HG03060 (cell line): Measurements from ENCODE around the gene CDK19.

Experiments
- ATAC-seq: cut with Tn5 transposase; IDR thresholded peaks from one replicate; pipeline ENCODE4 v1.9.1; 2021; ENCODE audit warnings: low read depth, moderate number of reproducible peaks; ENCODE audit not compliant: unreplicated experiment

The CDK19 gene

GRCh38 chr6:110665600-110665999 lies 149.7 kb downstream of the CDK19 start:
- ATAC-seq: no peak

DNA sequence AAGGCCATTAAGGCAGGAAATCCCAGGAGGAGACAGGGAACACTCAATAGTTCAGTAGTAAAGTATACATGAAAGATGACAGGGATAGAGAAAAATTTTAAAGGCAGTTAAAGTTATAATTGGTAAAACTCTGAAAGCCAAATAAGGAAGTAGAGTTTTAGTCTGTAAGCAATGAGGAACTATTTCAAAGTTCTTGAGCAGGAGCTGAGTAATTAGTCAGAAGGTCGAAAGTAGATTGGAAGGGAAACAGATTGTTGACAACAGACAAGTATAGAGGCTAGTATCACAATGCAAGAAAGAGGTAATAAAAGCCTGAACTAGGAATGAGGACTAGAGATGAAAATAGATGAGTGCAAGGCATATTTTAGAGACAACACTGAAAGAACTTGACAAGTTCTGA lies 150.3 kb downstream of the CDK19 start:
- no peak for ATAC-seq

DNA sequence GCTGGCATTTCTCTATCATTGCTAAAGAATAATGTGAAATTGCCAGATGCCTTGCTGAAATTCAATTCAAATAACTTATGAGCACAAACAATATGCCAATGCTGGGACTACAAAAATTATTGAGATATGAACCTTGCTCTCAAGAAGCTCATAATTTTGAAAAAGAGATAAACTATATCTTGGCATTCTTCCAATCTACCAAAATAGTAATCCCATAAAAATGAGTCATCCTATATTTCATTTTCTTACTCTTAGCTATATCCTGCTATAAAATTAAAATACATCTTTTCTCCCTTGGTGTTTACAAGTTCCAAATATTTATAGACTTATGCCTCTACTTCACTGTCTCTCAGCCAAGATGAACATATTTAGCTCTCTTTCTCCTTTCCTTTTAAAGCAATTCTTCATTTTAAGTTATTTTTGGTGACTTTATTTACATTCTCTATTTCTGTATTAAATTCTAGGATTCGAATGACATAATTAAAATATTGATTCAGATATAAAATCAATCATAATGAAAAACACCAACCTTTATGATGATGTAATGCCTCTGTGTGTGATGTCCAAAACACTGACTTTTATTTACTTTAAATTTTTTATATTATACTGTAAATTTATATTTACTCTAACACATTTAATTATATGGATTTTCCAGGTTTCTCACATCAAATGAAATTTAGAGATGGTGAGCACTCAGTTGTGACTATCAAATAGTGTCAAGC lies 152.6 kb downstream of the CDK19 start:
- ATAC-seq: no peak

DNA sequence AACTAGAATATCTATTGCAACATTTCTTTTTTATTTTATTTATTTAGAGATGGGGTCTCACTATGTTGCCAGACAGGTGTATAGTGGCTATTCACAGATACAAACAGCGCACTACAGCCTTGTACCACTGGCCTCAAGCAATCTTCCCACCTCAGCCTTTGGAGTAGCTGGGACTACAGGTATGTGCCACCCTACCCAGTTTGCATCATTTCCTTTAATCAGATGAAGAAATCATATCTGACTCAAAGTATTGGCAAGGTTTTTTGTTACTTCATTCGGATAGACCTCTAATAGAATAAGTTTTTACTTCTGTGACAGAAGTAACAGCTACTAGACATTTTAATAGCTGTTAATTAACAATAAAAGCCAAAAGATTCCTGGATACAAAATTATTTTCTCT lies 153.9 kb downstream of the CDK19 start:
- ATAC-seq: no peak

DNA sequence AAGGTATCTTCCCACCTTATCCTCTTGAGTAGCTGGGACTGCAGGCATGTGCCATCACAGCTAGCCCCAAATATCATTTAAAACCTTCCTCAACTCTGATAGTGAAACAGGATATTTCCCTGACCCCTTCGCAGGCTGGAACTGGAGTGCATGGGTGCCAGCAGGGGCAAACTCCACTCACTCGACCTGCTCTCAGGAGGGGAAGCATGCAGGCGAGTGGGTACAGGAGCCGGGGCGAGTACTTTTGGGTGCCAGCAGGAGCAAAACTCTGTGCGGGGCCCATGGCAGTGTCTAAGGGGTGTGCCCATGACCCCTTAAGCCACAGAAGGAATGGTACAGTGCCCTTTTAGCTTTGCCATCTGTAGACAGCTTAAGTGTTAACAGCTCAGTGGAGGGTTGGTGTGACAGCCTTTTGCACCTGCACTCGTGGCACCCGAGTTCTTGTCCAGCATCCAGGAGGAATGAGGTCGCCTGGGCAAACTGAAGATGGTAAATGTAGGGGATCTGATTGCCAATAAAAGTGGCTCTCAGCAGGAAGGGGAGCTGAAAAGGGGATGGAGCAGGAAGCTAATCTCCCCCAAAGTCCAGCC lies 155.1 kb downstream of the CDK19 start:
- ATAC-seq: no peak

DNA sequence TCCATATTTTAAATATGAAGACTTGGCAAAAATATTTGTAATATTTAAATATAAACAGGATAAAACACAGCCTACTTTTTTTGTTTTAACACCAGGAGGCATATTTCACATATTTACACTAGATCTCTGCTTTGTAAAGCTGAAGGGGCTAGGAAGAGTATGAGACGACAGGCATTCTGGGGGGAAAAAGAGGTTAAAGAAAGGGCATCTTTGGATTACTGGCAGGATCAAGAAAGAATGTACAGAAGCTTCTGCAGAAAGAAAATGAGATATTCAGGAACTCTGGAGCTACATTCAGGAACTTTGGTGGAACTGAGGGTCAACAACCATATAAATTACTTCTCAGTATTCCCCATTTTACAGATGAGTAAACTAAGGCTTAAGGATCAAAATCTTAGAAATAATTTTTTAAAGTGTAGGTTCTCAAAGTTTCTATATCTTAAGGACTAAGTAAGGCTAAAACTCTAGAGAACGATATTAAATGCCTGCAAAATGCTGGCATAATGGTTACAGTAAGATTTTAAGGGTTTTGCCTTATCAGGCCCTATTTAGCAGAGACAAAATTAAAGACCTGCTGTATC lies 156.5 kb downstream of the CDK19 start:
- ATAC-seq: no peak

DNA sequence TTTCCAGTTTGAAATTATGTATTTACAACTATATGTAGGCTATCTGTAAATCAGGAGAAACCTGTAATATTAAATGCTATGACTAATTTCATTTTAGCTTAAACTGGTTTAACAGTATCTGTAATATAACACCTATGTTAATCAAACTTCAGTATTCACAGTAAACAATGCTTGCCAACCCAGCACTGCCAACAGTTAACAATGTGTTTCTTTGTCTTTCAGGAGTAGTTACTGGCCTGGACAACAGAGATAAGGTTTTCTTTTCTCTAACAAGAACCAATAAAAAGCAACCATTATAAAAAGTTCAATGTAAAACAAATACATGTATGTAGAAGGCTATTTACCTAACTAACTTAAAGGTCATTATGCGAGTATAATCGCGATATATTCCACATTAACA lies 158.8 kb downstream of the CDK19 start:
- no peak for ATAC-seq

DNA sequence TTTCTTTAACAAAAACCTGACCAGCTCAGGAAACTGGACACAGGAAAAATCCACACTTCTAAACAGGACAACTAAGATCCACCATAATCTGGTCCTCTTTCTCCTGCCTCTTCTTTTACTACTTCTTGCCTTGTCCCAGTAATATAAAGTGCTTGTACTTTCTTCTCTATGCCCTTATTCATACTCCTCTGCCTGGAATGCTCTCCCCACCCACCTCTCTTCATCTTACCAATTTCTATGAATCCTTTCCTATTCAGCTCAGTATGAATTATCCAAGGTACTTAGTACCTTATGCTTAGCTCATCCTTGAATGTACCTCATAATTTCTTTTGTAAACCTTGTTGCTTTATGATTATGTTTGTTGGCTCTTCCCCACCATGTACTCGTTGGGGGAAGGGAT lies 159.4 kb downstream of the CDK19 start:
- no peak for ATAC-seq

DNA sequence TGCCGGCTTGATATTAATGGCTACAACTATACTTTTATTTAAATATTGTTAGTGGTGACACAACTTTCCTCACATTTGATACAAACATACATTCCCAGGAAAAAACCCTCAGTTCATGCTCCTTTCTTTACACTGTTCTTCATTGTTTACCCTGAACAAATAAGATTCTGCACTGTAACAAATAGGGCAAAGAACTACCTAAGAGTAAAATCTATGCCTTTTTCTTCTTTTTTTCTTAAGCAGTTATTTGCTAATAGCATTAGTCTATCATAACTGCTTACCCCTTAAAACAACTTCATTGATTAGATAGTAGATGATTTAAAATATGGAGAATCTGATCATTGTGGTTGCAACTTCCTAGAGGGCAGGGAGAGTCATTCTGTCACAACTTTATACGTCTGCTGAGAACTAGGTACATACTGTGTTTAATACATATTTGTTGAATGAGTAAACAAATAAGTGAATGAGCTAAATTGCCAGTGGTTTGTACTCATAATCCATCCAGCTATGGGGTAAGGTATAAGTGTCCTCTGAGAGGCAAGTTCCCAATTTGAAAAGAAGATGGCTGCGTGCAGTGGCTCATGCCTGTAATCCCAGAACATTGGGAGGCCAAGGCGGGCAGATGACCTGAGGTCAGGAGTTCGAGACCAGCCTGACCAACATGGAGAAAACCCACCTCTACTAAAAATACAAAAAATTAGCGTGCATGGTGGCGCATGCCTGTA lies 161.0 kb downstream of the CDK19 start:
- ATAC-seq: no peak

- ATAC-seq: no peak
These were observed 161.9 kb downstream of the CDK19 start for GRCh38 chr6:110653381-110653780.

DNA sequence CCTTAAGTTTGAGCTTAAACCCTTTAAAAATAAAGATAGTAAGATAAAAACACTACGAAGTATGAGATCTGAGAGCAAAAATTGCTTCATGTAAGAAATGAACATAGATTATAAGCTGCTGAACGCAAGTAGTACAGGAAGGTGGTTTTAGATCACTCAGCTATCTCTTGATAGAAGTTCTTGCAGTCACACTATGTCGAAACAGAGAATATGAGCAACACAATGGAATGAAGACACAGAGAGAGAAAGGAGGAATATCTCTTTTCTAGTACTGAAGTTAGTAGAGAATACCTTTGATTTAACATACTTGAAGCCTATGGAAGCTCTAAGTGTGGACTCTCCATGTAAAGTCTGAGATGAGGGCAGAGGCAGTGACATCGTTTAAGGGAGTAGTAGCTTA lies 162.7 kb downstream of the CDK19 start:
- no peak for ATAC-seq

- no peak for ATAC-seq
These were observed 164.5 kb downstream of the CDK19 start for GRCh38 chr6:110650755-110651154.

- ATAC-seq: no peak
These were observed 165.6 kb downstream of the CDK19 start for GRCh38 chr6:110649704-110650103.

GRCh38 chr6:110646951-110647910 lies 168.0 kb downstream of the CDK19 start:
- no peak for ATAC-seq

DNA sequence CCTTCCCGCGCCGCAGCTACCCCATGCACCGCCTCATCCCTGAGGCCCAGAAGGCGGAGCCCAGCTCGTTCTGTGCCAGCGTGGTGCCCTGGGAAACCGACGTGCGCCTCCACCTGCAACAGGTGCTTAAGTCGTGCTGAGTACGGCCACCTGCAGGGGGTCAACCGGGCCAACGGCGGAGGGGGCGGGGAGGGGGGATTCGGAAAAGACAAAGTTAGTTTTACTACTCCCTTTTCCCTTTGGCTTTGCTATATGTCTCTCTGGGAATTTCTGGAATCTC lies 168.9 kb downstream of the CDK19 start:
- no peak for ATAC-seq

DNA sequence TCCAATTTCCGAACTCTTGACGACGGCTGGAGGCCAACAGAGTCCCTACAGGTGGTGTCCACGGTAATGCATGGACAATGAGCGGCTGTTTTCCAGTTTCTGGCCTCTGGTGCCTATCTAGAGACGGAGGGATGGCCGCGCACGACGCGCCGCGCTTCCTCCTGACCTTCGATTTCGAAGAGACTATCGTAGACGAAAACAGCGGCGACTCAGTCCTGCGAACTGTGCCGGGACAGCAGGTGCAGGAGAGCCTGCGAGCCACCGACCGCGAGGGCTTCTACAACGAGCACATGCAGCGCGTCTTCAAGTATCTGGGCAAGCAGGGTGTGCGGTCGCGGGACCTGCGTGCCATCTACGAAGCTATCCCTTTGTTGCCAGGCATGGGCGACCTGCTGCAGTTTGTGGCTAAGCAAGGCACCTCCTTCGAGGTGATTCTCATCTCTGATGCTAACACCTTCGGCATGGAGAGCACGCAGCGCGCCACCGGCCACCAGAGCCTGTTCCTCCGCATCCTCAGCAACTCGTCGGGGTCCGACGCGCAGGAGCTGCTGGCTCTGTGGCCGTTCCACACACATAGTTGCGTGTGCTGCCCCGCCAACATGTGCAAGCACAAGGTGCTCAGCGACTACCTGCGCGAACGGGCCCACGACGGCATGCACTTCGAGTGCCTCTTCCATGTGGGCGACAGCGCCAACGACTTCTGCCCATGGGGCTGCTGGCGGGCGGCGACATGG lies 169.4 kb downstream of the CDK19 start:
- no peak for ATAC-seq

DNA sequence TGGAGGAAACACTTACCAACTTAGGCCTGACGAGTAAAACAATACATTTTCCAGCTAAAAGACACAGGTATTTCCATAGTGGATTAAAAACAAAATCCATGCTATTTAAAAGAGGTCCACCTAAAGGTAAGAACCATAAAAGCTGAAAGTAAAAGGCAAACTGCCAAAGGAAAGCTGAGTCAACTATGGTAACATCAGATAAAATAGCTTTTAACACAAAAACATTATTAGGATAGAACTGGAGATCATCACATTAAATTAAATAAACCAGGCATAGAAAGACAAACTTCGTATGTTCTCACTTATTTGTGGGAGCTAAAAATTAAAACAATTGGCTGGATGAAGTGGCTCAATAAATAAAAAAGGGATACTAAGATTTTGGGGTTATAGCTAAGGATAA lies 172.1 kb downstream of the CDK19 start:
- no peak for ATAC-seq

DNA sequence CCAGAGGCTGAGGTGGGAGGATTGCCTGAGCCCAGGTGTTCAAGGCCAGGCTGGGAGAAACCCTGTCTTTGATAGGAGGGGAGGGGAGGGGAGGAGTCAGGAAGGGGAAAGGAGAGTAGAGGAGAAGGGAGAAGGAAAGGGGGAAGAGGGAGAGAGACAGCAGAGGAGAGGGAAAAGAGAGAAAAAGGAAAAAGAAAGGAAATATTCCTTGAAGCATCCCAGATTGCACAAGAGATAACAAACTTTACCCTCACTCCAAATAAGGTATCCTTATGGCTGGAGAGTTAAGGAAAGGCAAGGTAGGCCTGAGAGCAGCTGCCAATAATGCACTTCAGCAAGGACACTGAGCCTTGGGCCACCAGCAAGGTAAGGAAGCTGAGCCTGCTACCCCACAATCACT lies 172.6 kb downstream of the CDK19 start:
- no peak for ATAC-seq

DNA sequence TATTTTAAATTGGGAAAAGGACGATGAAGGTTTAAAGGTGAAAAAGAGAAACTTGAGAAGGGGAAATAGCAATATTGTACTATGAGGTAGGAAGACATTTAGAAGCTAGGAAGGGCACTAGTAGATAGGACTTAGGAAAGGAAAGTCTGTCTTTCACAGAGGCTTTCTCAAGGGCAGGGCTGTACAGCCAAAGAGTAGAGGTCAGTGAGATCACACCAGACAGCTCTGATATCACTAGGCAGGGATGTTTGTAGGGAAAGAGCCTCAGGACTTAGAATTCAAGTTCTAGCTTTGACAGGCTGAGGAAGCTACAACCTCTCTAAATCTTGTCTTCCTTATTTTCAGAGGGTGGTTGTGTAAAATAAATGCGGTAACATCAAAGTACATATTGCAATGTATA lies 178.5 kb downstream of the CDK19 start:
- ATAC-seq: no peak

- no peak for ATAC-seq
These were observed 180.2 kb downstream of the CDK19 start for GRCh38 chr6:110635096-110635495.
